B cell (primary cell): Measurements from ENCODE around the gene ERVH48-1.

ENCODE experiments used
- EZH2 ChIP-seq: IDR thresholded peaks from 2 replicates; pipeline ENCODE4 v1.6.1; 2012; ENCODE audit warnings: borderline replicate concordance, low read depth, mild to moderate bottlenecking, moderate library complexity, low read length; ENCODE audit not compliant: insufficient read depth, poor library complexity, severe bottlenecking
- TF ChIP-seq, protein P1 (sequence below): fragments of 200-600 bp; IDR thresholded peaks from one replicate; pipeline ENCODE4 v1.8.0; 2022; ENCODE audit warnings: antibody characterized with exemption, mild to moderate bottlenecking

DNA sequence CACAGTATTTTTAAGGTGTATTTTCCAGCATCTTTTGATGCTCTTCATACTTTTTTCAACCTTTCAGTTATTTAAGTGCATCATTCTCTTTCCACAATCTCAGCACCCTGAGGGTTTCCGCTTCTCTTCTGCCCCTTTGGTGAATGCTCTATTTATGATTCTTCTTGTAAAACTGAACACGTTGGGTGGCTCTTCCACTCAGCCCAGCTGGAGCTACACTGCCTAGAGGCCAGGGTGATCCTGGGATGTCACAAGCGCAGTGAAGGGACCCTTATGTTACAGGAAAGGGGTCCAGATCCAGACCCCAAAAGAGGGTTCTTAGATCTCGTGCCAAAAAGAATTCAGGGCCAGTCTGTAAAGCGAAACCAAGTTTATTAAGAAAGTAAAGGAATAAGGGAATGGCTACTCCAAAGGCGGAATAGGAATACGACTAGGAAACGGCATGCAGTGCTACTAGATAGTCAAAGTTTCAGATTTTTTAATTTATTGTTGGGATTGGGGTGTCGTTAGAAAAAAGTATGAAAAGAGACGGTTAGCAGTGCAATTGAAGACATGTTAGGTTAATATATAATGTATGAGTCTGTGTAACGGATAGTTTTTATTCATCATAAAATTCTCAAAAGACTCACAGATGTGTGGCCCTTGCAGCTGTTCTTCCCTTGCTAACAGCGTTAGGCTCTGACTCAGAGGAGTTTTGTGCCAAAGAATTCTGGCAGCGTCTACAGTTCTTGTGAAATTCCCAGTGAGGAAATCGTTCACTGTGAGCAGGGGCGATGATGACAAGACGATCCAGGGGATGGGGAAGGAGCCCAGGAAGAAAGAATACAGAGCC is 14.4 kb upstream of the ERVH48-1 start:
- TF ChIP-seq, protein P1, sequence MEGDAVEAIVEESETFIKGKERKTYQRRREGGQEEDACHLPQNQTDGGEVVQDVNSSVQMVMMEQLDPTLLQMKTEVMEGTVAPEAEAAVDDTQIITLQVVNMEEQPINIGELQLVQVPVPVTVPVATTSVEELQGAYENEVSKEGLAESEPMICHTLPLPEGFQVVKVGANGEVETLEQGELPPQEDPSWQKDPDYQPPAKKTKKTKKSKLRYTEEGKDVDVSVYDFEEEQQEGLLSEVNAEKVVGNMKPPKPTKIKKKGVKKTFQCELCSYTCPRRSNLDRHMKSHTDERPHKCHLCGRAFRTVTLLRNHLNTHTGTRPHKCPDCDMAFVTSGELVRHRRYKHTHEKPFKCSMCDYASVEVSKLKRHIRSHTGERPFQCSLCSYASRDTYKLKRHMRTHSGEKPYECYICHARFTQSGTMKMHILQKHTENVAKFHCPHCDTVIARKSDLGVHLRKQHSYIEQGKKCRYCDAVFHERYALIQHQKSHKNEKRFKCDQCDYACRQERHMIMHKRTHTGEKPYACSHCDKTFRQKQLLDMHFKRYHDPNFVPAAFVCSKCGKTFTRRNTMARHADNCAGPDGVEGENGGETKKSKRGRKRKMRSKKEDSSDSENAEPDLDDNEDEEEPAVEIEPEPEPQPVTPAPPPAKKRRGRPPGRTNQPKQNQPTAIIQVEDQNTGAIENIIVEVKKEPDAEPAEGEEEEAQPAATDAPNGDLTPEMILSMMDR = no peak
- no peak for TF ChIP-seq EZH2
